ENCODE data around the gene FRMPD1. TPM values are rescaled to one million over a fixed set of nuclear protein-coding genes. Genes with fewer than 3 reads are reported as not detected.
A peak's percentile ranks its signal among the peaks of the same experiment; 100 is the strongest.
"Not testable (repeated sequence)": the region's sequence is repeated elsewhere in the genome, so short reads cannot be mapped to it uniquely, and the experiment has no call there.

The FRMPD1 gene
- total and polyA plus RNA-seq, 9 donors = 0.01 to 0.46 (median 0.26) TPM; not detected in 4

DNA sequence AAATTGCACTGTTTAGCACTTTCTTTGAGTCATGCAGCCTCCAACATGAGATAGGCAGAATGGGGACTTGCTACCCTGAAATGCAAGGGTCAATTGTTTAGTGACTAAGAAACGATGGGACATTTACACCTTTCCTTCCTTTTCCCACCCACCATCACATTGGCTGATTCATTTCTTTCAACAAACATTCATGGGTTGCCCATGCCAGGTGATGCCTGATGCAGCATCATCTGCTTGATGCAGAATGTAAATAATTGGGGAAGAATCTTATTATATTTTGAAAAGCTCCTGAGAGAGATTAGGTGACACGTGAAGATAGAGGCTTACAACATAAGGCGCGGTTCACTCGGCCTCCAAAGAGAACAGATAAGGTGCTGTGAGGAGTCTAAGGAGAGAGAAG is 98.4 kb downstream of the FRMPD1 start:
- 48 to 61% (median 54%) methylated on average over 5 of the region's 5 CpGs for WGBS, 3 donors
- intact Hi-C loops (cut with DNase I) = no loop called here
- TF ChIP-seq CTCF (IDR thresholded peaks at IDR 0.05) (no peak), EP300 (IDR thresholded peaks at IDR 0.05) (no peak), POLR2A (IDR thresholded peaks at IDR 0.05) (no peak)
- no peaks in the 10 kb centered on the region for H3K9me3 ChIP-seq
- no peak for DNase-seq
- H3K4me3 ChIP-seq = no peak overlapping the region
- no peaks in the 10 kb centered on the region for H3K27me3 ChIP-seq
- H3K27ac ChIP-seq = no peak overlapping the region
- H3K36me3 ChIP-seq = no peaks in the 10 kb centered on the region
- peaks cover 3% of the 10 kb centered on the region for H3K4me1 ChIP-seq (ENCODE audit: insufficient read depth)

DNA sequence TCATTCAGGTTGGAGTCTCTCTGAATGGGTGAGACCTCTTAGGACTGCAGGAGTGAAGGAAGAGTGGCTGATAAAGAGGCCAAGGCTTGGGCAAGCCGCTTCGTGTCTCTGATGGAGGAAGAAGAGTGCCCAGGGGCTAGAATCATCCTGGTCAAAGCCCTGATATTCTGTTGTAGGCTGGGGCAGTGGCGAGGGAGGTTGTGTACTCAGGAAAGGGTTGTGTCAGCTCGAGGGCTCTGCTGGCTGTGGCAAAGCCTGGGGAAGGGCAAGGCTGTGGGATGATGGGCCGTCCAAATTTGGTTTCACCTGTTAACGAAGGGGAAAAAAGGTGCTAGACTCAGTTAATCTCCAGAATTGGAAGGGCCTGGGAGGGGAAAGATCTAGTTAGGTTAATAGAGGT is 100.4 kb downstream of the FRMPD1 start:
- no peak overlapping the region for H3K4me3 ChIP-seq
- DNase-seq = no peak
- H3K27me3 ChIP-seq = no peaks in the 10 kb centered on the region
- intact Hi-C loops (cut with DNase I) = no loop called here
- TF ChIP-seq CTCF (IDR thresholded peaks at IDR 0.05) = no peak
- no peaks in the 10 kb centered on the region for H3K9me3 ChIP-seq
- WGBS, 3 donors = 78 to 79% (median 78%) methylated on average over 6 of the region's 6 CpGs
- H3K27ac ChIP-seq = no peak overlapping the region
- H3K4me1 ChIP-seq (ENCODE audit: insufficient read depth) = peaks cover 3% of the 10 kb centered on the region
- no peaks in the 10 kb centered on the region for H3K36me3 ChIP-seq

- 84 to 93% (median 88%) methylated on average over 14 to 30 of the region's 30 CpGs for WGBS, 3 donors
- H3K36me3 ChIP-seq; H3K27me3 ChIP-seq; DNase-seq; intact Hi-C loops (cut with DNase I); H3K27ac ChIP-seq; H3K4me1 ChIP-seq (ENCODE audit: insufficient read depth); H3K9me3 ChIP-seq; H3K4me3 ChIP-seq: not testable (repeated sequence)
These were observed 101.0 kb downstream of the FRMPD1 start for GRCh38 chr9:37751704-37752103.

GRCh38 chr9:37752112-37752511 is 101.4 kb downstream of the FRMPD1 start:
- H3K27me3 ChIP-seq; H3K4me3 ChIP-seq; intact Hi-C loops (cut with DNase I); H3K27ac ChIP-seq; H3K4me1 ChIP-seq (ENCODE audit: insufficient read depth); H3K9me3 ChIP-seq; H3K36me3 ChIP-seq; DNase-seq: not testable (repeated sequence)
- WGBS, 3 donors = 94 to 100% (median 95%) methylated on average over 2 to 13 of the region's 13 CpGs

GRCh38 chr9:37752642-37753488 is 102.1 kb downstream of the FRMPD1 start:
- Histone ChIP-seq H3K9me3 (no peaks in the 10 kb centered on the region), H3K4me3 (peak overlapping the region; percentile 87), H3K4me1 (ENCODE audit: insufficient read depth) (peaks cover 3% of the 10 kb centered on the region), H3K36me3 (no peaks in the 10 kb centered on the region), H3K27me3 (no peaks in the 10 kb centered on the region), H3K27ac (peak overlapping the region in 1 of 2 donors; percentile 61)
- WGBS, 3 donors = 88 to 90% (median 89%) methylated on average over 29 of the region's 29 CpGs
- peak in 2 of 5 donors; percentile 31 to 37 for DNase-seq
- intact Hi-C loops (cut with DNase I) = no loop called here
- no peak for TF ChIP-seq POLR2A (IDR thresholded peaks at IDR 0.05)
- TF ChIP-seq CTCF (IDR thresholded peaks at IDR 0.05) = no peak
- no peak for TF ChIP-seq EP300 (IDR thresholded peaks at IDR 0.05)

All from ovary (tissue), 9 donors.